Testis (tissue), 3 donors: ENCODE data around the gene CDH22. TPM values are rescaled to one million over a fixed set of nuclear protein-coding genes. Genes with fewer than 3 reads are reported as not detected.

Source experiments
- DNase-seq: peaks from one replicate; pipeline ENCODE4 v3.0.0-alpha.2; 2019
- H3K27ac ChIP-seq, 2 donors: fragments of 200-600 bp; sonication (generic); one replicate each; pipeline ENCODE4 v1.5.1; 2019
- H3K27me3 ChIP-seq: fragments of 200-600 bp; sonication (generic); one replicate; pipeline ENCODE4 v1.5.1; 2019
- H3K36me3 ChIP-seq: fragments of 200-600 bp; sonication (generic); one replicate; pipeline ENCODE4 v1.5.1; 2017; ENCODE audit warnings: low read depth; ENCODE audit errors: missing control alignments
- H3K4me1 ChIP-seq: fragments of 200-600 bp; sonication (generic); one replicate; pipeline ENCODE4 v1.5.1; 2019
- H3K4me3 ChIP-seq, 2 donors: fragments of 200-600 bp; sonication (generic); one replicate each; pipeline ENCODE4 v1.5.1; 2017 to 2019
- H3K9me3 ChIP-seq: fragments of 200-600 bp; sonication (generic); one replicate; pipeline ENCODE4 v1.5.1; 2017
- CTCF ChIP-seq, 3 experiments: fragments of 450-650 bp in 2 of 3; fragments of 200-600 bp in 1 of 3; sonication (generic) in 1 of 3; IDR thresholded peaks; one replicate each; pipeline ENCODE4 v1.5.1; 2016 to 2019; ENCODE audit warnings: antibody characterized with exemption in 3 of 3, mild to moderate bottlenecking in 2 of 3, moderate library complexity in 1 of 3
- POLR2A ChIP-seq: fragments of 450-650 bp; IDR thresholded peaks from one replicate; pipeline ENCODE4 v1.6.1; 2017; ENCODE audit warnings: antibody characterized with exemption, mild to moderate bottlenecking, moderate library complexity
- WGBS, 2 donors: methylation state at CpG; one replicate each; pipeline ENCODE4 v1.1.5; 2018; 5-methylcytosine and 5-hydroxymethylcytosine counted together
- intact Hi-C: fragments of 100-400 bp; cut with DNase I; formaldehyde crosslinking; loops from one replicate; pipeline ENCODE4 v1.15.1; 2023; ENCODE audit warnings: low total_unique reads
- polyA plus RNA-seq: library from polyadenylated mRNA; stranded (reverse); fragments of 350-450 nt; fragmentation: Illumina TruSeq; extraction: RNeasy Lipid Tissue Mini Kit (QIAGEN cat#74804); gene quantifications from one replicate; pipeline ENCODE4 v1.2.3, GENCODE V29; 2014; ENCODE audit warnings: low read depth, low replicate concordance; ENCODE audit not compliant: insufficient read depth
- total RNA-seq, 2 donors: library from RNA; depleted of rRNA; stranded (reverse); fragments of >200 nt; gene quantifications; one replicate each; pipeline ENCODE4 v1.2.3, GENCODE V29; 2016

Gene CDH22
- total and polyA plus RNA-seq, 3 donors from 2014 or later, result 1.8 to 2.6 (median 2.6) TPM

GRCh38 chr20:46137816-46138215 is 170.5 kb downstream of the CDH22 start:
- no peaks in the 10 kb centered on the region for H3K27me3 ChIP-seq
- intact Hi-C loops, result loop anchor here (10.0 kb wide), 3 partner anchors 167 to 297 kb away; partner anchors contain the start of gene CDH22
- no peak for TF ChIP-seq CTCF (IDR thresholded peaks at IDR 0.05)
- no peak for DNase-seq
- 75 to 81% methylated on average over 5 of the region's 5 CpGs for WGBS, 2 donors
- H3K4me1 ChIP-seq, result peaks cover 7% of the 10 kb centered on the region
- H3K9me3 ChIP-seq, result no peaks in the 10 kb centered on the region
- no peak overlapping the region for H3K27ac ChIP-seq
- H3K4me3 ChIP-seq, result no peak overlapping the region
- no peaks in the 10 kb centered on the region for H3K36me3 ChIP-seq

- H3K27ac ChIP-seq, result no peak overlapping the region
- no peaks in the 10 kb centered on the region for H3K9me3 ChIP-seq
- no peaks in the 10 kb centered on the region for H3K27me3 ChIP-seq
- DNase-seq, result no peak
- H3K36me3 ChIP-seq, result no peaks in the 10 kb centered on the region
- TF ChIP-seq CTCF (IDR thresholded peaks at IDR 0.05), result no peak
- no peak for TF ChIP-seq POLR2A
- H3K4me1 ChIP-seq, result peaks cover 16% of the 10 kb centered on the region
- intact Hi-C loops, result loop anchor here (10.0 kb wide), 3 partner anchors 169 to 299 kb away; partner anchors contain the start of gene CDH22
- H3K4me3 ChIP-seq, result no peak overlapping the region
- WGBS, 2 donors, result 81% methylated on average over 12 of the region's 12 CpGs
Observed at GRCh38 chr20:46135856-46136633, 172.3 kb downstream of the CDH22 start.

- intact Hi-C loops, result loop anchor here (10.0 kb wide), 3 partner anchors 170 to 300 kb away; partner anchors contain the start of gene CDH22
- H3K36me3 ChIP-seq, result no peaks in the 10 kb centered on the region
- 91 to 93% methylated on average over 7 of the region's 7 CpGs for WGBS, 2 donors
- H3K27ac ChIP-seq, result no peak overlapping the region
- TF ChIP-seq POLR2A, result no peak
- no peak for TF ChIP-seq CTCF (IDR thresholded peaks at IDR 0.05)
- DNase-seq, result no peak
- H3K4me1 ChIP-seq, result peaks cover 16% of the 10 kb centered on the region
- no peaks in the 10 kb centered on the region for H3K27me3 ChIP-seq
- no peaks in the 10 kb centered on the region for H3K9me3 ChIP-seq
- no peak overlapping the region for H3K4me3 ChIP-seq
Observed at GRCh38 chr20:46134716-46135115, 173.6 kb downstream of the CDH22 start.

GRCh38 chr20:46133886-46134654 is 174.2 kb downstream of the CDH22 start:
- 79 to 82% methylated on average over 11 of the region's 11 CpGs for WGBS, 2 donors
- no peaks in the 10 kb centered on the region for H3K9me3 ChIP-seq
- no peaks in the 10 kb centered on the region for H3K36me3 ChIP-seq
- intact Hi-C loops, result loop anchor here (10.0 kb wide), 3 partner anchors 171 to 301 kb away; partner anchors contain the start of gene CDH22
- no peak for DNase-seq
- peaks cover 9% of the 10 kb centered on the region for H3K4me1 ChIP-seq
- no peaks in the 10 kb centered on the region for H3K27me3 ChIP-seq
- TF ChIP-seq POLR2A (no peak), CTCF (IDR thresholded peaks at IDR 0.05) (no peak)
- no peak overlapping the region for H3K27ac ChIP-seq
- no peak overlapping the region for H3K4me3 ChIP-seq
